GM18907 (cell line): ENCODE measurements around the gene JRKL.

Experiments used
- ATAC-seq: cut with Tn5 transposase; IDR thresholded peaks from one replicate; pipeline ENCODE4 v1.9.1; 2021; ENCODE audit warnings: mild to moderate bottlenecking, moderate library complexity; ENCODE audit not compliant: unreplicated experiment

The JRKL gene

DNA sequence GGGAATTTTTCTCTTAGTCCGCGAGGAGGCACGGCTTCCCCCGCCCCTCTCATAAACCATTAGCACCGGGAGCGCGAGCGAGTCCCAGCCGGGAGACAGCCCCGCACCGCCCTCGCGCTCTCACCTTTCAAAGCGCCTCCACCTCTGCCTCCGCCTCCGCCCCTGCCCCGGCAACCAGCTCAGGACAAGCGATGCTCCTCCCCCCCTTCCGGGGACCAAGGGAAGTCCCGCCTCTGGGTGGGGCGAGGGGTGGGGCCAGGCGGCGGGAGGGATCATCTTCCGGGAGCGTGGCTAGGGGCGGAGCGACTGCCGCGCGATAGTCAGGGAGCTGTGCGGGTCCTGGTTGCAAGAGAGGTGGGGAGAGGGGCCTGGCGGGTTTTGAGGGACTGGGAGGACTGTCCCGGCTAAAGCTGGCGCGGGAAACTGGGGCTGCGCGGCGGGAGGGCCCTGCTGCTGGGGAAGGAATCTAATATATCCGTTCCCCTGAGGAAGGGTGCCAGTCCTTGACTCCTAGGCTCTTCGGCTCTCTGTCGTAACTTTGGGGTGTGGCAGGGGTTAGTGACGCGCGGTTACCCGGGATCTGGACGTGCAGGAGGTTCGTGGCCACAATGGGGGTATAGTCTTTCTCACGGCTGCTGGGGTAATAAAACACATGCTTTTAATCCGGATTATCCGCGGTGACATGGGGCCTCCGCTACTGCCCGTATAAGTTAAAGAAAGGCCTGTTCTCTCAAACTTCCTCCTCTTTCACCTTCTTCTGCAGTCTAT lies at the start of gene JRKL, which contains the start of gene CCDC82:
JRKL (plus strand) TSS at position 294 of the 768 bp plus-strand sequence. CDS start 637 bp downstream, outside the sequence.
CCDC82 (minus strand) TSS at position 193 of the 768 bp plus-strand sequence. CDS start 5,165 bp downstream, outside the sequence.
- peak; percentile 95 for ATAC-seq

- ATAC-seq = no peak
Observed at GRCh38 chr11:96340555-96340885, 49.3 kb upstream of the JRKL start.

DNA sequence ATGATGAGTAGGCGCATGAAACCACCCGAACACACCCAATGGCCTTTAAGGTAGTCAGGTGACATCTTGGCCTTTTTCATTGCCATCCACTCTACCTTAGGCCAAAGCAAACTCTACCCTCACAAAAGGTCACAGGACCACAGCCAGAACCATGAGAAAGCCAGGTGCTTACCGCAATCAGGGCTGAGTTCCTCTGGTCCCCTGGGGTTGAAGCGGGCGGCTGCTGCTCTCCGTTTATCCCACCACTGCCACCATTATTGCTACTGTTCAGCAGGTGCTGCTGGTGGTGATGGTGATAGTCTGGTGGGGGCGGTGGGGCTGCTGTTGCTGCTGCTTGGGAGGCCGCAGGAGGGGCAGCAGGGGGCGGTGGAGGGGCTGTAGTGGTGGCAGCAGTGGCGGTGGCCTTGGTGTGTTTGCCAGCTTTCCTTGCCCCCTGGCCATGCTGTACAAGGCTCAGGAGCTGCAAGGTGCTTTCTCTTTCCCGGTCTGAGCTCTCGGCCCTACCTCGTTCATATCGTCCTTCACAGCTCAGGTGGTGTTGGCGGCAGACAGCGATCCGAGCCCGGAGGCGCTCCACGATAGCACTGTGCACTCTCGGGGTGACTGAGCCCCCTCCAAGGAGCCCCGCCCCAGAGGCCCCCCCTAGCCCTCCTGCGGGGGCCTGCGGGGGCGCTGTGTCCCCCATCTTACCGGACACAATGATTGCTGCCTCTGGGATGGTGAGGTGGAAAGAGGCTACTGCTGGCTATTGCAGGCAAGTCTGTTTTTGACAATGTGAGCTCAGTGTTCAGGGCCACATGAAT lies 48.4 kb upstream of the JRKL start:
- ATAC-seq = peak; percentile 50

DNA sequence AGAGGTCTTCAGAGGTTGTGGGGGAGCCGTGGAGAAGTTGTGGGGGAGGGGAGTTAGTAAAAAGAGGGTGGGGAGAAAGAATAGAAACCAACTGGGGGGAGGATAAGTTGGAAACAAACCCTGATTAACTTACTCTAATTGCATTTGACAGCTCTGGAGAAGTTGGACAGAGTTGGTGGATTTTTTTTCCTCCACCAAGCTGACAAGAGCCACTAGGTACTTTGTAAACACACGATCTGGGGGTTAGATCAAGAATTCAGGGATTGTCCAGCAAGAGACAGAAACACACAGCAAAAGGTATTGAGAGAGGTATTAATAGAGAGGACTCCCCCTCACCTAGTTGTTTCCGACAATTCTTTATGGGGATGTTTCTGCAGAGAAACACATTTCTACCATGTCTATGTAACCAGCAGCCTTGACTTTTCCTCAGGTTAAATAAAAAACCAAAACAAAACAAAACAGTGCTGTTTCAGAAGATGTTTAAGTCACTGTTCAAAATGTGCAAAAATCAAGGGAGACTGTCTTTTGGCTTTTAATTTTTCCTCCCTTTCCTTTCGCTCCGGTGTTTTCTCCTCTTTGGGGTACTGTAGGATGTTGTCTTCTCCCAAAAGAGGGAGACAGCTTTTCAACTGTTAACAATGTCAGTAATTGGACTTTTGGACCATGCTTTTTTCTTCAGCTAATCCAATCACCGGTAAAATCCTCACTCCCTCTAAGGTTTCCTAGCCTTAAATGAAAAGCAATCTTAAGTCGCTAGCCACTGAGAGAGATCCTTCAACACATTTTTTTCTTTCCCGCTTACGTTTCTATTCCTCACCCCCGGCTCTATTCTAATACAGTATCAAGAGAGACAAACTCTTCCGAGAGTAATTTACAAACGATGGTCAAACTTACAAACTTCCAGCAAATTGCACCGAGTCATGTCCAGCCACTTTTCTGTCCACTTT lies 47.5 kb upstream of the JRKL start:
- ATAC-seq = no peak

DNA sequence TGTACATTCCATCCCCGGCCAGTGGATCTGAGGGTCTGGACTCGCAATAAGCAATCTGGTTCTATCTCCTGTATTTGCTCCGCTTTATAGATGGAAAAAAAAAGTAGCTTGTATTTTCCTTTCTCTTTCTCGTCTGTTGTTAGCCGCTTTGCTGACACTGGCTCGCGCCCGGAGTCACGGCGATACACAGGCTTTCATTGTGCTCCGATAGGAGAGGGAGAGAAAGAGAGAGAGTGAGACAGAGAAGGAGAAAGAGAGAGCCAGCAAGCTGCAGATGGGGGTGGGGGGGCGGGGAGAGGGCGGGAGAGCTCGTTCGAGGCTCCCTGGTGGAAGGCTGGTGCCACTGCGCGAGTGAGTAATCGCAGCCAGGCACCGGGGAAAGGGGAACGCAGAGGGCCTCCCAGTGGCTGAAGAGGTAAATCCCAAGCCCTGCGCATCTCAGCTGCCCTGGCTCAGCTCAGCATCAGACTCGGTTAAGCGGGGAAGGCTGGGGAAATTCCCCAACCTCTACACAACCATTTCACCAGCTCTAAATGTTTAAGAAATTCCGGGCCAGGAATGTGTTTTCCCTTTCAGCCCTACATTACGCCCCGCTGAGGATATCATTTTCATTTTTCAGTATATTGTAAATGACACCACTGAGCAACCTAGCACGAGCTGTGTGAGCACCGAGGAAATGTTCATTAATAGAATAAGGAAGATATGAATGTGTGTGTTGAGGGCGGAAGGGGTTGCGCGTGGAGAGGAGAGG lies 46.7 kb upstream of the JRKL start, which contains the start of gene MAML2:
MAML2 (minus strand) TSS at position 235 of the 751 bp plus-strand sequence. CDS start 1,300 bp downstream, outside the sequence.
- peak; percentile 85 for ATAC-seq

GRCh38 chr11:96356848-96357247 lies 33.0 kb upstream of the JRKL start:
- ATAC-seq = no peak

- peak; percentile 79 for ATAC-seq
Observed at GRCh38 chr11:96357794-96358193, 32.0 kb upstream of the JRKL start.

DNA sequence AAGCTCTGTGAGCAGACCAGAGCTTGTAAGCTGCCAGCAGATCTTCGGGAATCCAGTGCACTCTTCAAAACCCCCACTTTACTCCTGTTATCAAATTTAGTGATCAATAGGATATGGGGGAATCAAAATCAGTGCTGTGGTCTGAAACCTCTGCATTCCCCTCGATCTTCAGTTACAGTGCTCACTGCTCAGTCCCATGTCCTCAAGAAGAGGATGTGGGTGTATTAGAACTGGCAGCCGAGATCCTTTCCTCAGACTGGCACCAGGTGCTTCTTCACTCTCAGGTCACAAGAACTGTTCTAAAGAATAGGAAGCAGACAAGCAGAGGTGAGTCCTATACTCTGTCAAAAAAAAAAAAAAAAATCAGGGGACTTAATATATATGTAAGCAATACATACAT lies 31.5 kb upstream of the JRKL start:
- no peak for ATAC-seq

GRCh38 chr11:96361778-96362177 lies 28.0 kb upstream of the JRKL start:
- ATAC-seq = no peak

DNA sequence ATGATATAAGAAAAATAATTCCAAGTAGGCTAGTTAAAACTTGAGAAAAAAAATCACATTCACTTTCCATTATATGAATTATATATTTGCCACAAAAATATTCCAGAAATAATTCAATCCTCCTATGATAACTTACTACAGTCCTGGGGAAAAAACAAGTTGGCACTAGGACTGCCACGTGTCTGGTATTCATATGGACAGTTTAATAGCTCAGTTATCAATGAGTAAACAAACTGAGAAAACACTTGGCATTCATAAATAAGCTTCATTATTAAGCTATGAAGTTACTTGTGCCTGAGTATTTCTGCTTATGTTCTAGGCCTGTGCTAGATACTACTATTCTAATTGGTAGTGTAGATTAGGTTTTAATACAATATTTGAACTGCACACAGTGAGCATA lies 24.3 kb upstream of the JRKL start:
- no peak for ATAC-seq

GRCh38 chr11:96366024-96366423 lies 23.8 kb upstream of the JRKL start:
- no peak for ATAC-seq

GRCh38 chr11:96367342-96367741 lies 22.5 kb upstream of the JRKL start:
- no peak for ATAC-seq

DNA sequence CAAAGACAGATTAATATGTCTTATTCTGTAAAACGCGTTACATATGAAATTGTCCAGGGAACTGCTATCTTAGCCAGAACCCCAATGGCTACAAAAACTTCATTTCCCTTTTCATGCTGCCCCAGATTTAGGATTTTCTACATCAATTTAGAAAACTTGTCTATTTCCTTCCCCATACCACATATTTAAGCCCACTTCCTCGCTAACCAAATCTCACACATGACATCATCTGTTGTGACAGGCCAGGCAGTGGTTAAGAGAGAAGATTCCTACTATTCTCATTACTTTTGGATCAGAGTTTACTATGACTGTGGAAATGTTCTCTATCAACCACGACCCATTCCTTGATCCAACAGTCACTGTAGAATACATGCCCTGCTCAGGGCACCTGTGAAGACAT lies 16.0 kb upstream of the JRKL start:
- no peak for ATAC-seq

DNA sequence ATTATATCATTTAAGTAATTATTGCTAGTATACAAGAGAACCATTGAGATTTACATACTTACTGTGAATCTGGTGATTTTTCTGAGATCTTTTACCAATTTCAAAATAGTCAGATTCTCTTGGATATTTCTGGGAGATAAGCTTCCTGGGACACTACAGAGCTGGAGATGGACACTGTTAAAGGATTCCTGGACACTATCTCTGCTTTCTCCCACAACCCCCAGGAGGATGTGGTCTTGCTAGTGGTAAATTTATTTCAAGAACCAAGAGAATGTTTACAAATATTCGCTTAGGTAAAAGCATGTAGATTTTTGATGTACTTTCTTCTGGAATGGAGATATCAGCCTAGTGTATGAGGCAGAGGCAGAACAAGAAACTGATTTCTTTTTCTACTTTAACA lies 13.0 kb upstream of the JRKL start:
- ATAC-seq = no peak

DNA sequence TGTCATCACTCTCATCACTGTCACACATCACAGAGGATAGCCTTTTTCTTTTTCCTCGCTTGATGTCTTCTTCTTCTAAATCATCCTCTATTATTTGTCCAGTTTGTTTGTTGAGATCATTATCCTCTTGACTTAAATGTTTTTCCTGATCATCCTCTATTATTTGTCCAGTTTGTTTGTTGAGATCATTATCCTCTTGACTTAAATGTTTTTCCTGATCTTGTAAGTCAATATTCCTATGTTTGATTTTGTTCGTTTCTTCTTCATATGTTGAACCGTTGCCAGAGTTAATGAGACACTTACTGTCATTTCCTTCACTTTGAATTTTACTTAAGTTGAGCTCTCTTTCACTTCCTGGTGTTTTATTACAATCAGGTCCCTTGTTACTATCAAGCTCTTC lies 5.7 kb upstream of the JRKL start:
- no peak for ATAC-seq

DNA sequence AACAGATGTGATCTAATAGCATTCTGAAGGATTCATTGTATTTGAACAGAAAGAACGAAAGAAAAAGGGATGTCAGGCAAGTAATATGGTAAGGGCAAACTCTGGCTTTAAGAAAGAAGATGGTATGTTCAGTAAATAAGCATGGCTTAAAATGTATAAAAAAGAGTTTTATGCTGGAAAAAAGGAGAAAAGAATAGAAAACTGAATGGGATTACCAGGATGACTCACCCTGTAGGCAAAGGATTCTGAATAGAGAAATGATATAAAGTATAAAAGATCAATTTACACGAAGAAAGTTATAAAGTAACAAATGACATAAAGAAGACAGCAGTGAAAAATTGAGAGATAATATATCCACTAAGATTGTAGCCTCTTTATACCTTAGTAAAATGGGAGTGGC lies 4.6 kb upstream of the JRKL start:
- ATAC-seq = no peak

GRCh38 chr11:96388891-96389719 lies 708 bp upstream of the JRKL start:
- ATAC-seq = peak; percentile 65

DNA sequence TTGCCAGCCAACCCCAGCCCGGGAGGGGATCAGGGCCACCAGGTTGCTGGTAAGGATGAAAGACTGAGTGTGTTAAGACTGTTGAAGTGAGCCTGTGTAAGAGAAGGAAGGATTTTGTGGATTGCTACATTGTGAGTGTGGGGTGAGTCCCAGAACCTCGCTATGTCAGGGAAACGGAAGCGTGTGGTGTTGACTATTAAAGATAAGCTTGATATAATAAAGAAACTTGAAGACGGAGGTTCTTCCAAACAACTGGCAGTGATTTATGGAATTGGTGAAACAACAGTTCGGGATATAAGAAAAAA lies 627 bp downstream of the JRKL start:
- no peak for ATAC-seq

- ATAC-seq = no peak
Observed at GRCh38 chr11:96391698-96392307, 2.0 kb downstream of the JRKL start.
